Measurements from ENCODE around the gene APOBEC2. TPM values are rescaled to one million over a fixed set of nuclear protein-coding genes. Genes with fewer than 3 reads are reported as not detected.

The APOBEC2 gene
- total and polyA plus RNA-seq, 2 of the 13 experiments (the other 11 are each of a cell fraction or from before 2014, with no cell fraction given), result 0.09 TPM; not detected in 1

DNA sequence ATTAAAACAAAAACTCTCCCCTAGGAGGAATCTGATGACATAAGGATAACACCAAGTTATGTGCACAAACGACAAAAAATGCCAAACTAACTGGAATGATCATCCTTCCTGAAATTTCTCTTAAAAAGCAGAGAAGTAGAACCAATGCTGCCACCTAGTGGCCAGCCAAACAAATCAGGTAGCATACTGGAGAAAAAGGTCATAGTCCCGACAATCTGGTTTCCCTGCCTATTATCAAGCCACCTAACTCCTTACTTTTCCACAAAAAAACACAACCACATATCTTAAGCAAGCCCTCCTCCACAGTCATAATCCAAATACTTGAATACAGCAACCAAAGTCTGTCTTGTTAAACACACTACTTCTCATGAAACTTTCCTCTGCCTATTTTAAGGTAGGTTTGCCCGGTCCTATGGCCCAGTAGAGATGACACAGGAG, 13.9 kb downstream of the APOBEC2 start (continued):
- TF ChIP-seq, protein P1, sequence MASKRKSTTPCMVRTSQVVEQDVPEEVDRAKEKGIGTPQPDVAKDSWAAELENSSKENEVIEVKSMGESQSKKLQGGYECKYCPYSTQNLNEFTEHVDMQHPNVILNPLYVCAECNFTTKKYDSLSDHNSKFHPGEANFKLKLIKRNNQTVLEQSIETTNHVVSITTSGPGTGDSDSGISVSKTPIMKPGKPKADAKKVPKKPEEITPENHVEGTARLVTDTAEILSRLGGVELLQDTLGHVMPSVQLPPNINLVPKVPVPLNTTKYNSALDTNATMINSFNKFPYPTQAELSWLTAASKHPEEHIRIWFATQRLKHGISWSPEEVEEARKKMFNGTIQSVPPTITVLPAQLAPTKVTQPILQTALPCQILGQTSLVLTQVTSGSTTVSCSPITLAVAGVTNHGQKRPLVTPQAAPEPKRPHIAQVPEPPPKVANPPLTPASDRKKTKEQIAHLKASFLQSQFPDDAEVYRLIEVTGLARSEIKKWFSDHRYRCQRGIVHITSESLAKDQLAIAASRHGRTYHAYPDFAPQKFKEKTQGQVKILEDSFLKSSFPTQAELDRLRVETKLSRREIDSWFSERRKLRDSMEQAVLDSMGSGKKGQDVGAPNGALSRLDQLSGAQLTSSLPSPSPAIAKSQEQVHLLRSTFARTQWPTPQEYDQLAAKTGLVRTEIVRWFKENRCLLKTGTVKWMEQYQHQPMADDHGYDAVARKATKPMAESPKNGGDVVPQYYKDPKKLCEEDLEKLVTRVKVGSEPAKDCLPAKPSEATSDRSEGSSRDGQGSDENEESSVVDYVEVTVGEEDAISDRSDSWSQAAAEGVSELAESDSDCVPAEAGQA (IDR thresholded peaks at IDR 0.05; ENCODE audit: low read depth), result no peak
- TF ChIP-seq, protein P1 (CRISPR knock-in tag; IDR thresholded peaks at IDR 0.05; ENCODE audit: borderline replicate concordance), result no peak
- TF ChIP-seq NCOA5 (CRISPR knock-in tag; IDR thresholded peaks at IDR 0.05) (no peak), KLF16 (CRISPR knock-in tag; IDR thresholded peaks at IDR 0.05) (0 out of 4 replicates have a peak, but pooled peaks of 1 of the 2 experiments have one; percentile 28), MIER3 (CRISPR knock-in tag; IDR thresholded peaks at IDR 0.05; ENCODE audit: borderline replicate concordance) (peak; percentile 40; the same call in 1 of the 2 replicates), ZNF570 (CRISPR knock-in tag; IDR thresholded peaks at IDR 0.05; ENCODE audit: borderline replicate concordance) (no peak), ZNF230 (CRISPR knock-in tag; IDR thresholded peaks at IDR 0.05) (no peak), SP5 (CRISPR knock-in tag; IDR thresholded peaks at IDR 0.05; ENCODE audit: borderline replicate concordance, low read depth) (no peak), MED1 (CRISPR knock-in tag; IDR thresholded peaks at IDR 0.05) (peak; percentile 12; the same call in 1 of the 2 replicates), EED (CRISPR knock-in tag; IDR thresholded peaks at IDR 0.05) (no peak), SALL2 (CRISPR knock-in tag; IDR thresholded peaks at IDR 0.05) (no peak), ERF (CRISPR knock-in tag; IDR thresholded peaks at IDR 0.05) (peak; percentile 75; the same call in 1 of the 2 replicates), HOXA5 (CRISPR knock-in tag; IDR thresholded peaks at IDR 0.05) (0 out of 2 replicates have a peak, but pooled peaks have one; percentile 13), ZMYM4 (CRISPR knock-in tag; IDR thresholded peaks at IDR 0.05) (0 out of 2 replicates have a peak, but pooled peaks have one; percentile 19), RBM22 (optimal IDR thresholded peaks at IDR 0.05; ENCODE audit: low read length) (no peak), ZNF17 (CRISPR knock-in tag; IDR thresholded peaks at IDR 0.05) (no peak), CEBPG (CRISPR knock-in tag; IDR thresholded peaks at IDR 0.05) (0 out of 2 replicates have a peak, but pooled peaks have one; percentile 5), ZNF446 (CRISPR knock-in tag; IDR thresholded peaks at IDR 0.05) (no peak), KDM5A (IDR thresholded peaks at IDR 0.05; ENCODE audit: borderline replicate concordance, low read length) (peak; percentile 59; the same call in 1 of the 2 replicates)
- TF ChIP-seq, protein P2, sequence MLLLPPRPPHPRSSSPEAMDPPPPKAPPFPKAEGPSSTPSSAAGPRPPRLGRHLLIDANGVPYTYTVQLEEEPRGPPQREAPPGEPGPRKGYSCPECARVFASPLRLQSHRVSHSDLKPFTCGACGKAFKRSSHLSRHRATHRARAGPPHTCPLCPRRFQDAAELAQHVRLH (CRISPR knock-in tag; IDR thresholded peaks at IDR 0.05; ENCODE audit: borderline replicate concordance, low read depth), result no peak
- TF ChIP-seq, protein P3, sequence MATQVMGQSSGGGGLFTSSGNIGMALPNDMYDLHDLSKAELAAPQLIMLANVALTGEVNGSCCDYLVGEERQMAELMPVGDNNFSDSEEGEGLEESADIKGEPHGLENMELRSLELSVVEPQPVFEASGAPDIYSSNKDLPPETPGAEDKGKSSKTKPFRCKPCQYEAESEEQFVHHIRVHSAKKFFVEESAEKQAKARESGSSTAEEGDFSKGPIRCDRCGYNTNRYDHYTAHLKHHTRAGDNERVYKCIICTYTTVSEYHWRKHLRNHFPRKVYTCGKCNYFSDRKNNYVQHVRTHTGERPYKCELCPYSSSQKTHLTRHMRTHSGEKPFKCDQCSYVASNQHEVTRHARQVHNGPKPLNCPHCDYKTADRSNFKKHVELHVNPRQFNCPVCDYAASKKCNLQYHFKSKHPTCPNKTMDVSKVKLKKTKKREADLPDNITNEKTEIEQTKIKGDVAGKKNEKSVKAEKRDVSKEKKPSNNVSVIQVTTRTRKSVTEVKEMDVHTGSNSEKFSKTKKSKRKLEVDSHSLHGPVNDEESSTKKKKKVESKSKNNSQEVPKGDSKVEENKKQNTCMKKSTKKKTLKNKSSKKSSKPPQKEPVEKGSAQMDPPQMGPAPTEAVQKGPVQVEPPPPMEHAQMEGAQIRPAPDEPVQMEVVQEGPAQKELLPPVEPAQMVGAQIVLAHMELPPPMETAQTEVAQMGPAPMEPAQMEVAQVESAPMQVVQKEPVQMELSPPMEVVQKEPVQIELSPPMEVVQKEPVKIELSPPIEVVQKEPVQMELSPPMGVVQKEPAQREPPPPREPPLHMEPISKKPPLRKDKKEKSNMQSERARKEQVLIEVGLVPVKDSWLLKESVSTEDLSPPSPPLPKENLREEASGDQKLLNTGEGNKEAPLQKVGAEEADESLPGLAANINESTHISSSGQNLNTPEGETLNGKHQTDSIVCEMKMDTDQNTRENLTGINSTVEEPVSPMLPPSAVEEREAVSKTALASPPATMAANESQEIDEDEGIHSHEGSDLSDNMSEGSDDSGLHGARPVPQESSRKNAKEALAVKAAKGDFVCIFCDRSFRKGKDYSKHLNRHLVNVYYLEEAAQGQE (IDR thresholded peaks at IDR 0.05; ENCODE audit: borderline replicate concordance in 1 of 2, low read depth in 1 of 2, low read length in 2 of 2), result no peak
- TF ChIP-seq, protein P4, sequence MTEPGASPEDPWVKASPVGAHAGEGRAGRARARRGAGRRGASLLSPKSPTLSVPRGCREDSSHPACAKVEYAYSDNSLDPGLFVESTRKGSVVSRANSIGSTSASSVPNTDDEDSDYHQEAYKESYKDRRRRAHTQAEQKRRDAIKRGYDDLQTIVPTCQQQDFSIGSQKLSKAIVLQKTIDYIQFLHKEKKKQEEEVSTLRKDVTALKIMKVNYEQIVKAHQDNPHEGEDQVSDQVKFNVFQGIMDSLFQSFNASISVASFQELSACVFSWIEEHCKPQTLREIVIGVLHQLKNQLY (CRISPR knock-in tag; IDR thresholded peaks at IDR 0.05), result no peak
